Endodermal cell (in vitro differentiated cells): ENCODE measurements around the gene MRPS30. TPM values are rescaled to one million over a fixed set of nuclear protein-coding genes. Genes with fewer than 3 reads are reported as not detected.

Experiments used
- DNase-seq: peaks from one replicate; pipeline ENCODE4 v3.0.0-alpha.2; 2017
- H3K27ac ChIP-seq: 2 replicates; pipeline ENCODE4 v1.5.1; 2013; ENCODE audit warnings: mild to moderate bottlenecking, low read depth, low read length, moderate library complexity
- H3K27me3 ChIP-seq: 2 replicates; pipeline ENCODE4 v1.6.1; 2013; ENCODE audit warnings: mild to moderate bottlenecking, low read length, moderate library complexity; ENCODE audit not compliant: insufficient read depth, control insufficient read depth, poor library complexity, severe bottlenecking
- H3K36me3 ChIP-seq: 2 replicates; pipeline ENCODE4 v1.7.0; 2013; ENCODE audit warnings: mild to moderate bottlenecking, low read length, moderate library complexity; ENCODE audit not compliant: control insufficient read depth, insufficient read depth
- H3K4me1 ChIP-seq: one replicate; pipeline ENCODE4 v1.7.0; 2013; ENCODE audit warnings: low read length; ENCODE audit not compliant: control insufficient read depth, insufficient read depth
- H3K4me3 ChIP-seq: 2 replicates; pipeline ENCODE4 v1.5.1; 2013; ENCODE audit warnings: mild to moderate bottlenecking, low read length, moderate library complexity
- H3K9ac ChIP-seq: 2 replicates; pipeline ENCODE4 v1.6.1; 2013; ENCODE audit warnings: mild to moderate bottlenecking, low read length, moderate library complexity; ENCODE audit not compliant: poor library complexity, severe bottlenecking; ENCODE audit errors: extremely low read depth
- H3K9me3 ChIP-seq: 2 replicates; pipeline ENCODE4 v1.6.1; 2013; ENCODE audit warnings: mild to moderate bottlenecking, low read length, moderate library complexity; ENCODE audit not compliant: control insufficient read depth
- H3K27ac Mint-ChIP-seq: 2 replicates; pipeline ENCODE4 v1.8.0; 2020; ENCODE audit warnings: mixed read lengths
- H3K27me3 Mint-ChIP-seq: 2 replicates; pipeline ENCODE4 v1.8.0; 2021; ENCODE audit warnings: mild to moderate bottlenecking, mixed read lengths; ENCODE audit not compliant: insufficient read depth
- H3K36me3 Mint-ChIP-seq: 2 replicates; pipeline ENCODE4 v1.8.0; 2020; ENCODE audit warnings: low read depth, mixed read lengths
- H3K4me1 Mint-ChIP-seq: 2 replicates; pipeline ENCODE4 v1.8.0; 2020; ENCODE audit warnings: mixed read lengths
- H3K4me3 Mint-ChIP-seq: 2 replicates; pipeline ENCODE4 v1.8.0; 2020; ENCODE audit warnings: mild to moderate bottlenecking, moderate library complexity, mixed read lengths
- H3K9me3 Mint-ChIP-seq: 2 replicates; pipeline ENCODE4 v1.8.0; 2020; ENCODE audit warnings: mild to moderate bottlenecking, mixed read lengths
- CTCF ChIP-seq: fragments of 200-600 bp; sonication (generic); conservative IDR thresholded peaks from 2 replicates; pipeline ENCODE4 v1.5.0; 2021; ENCODE audit warnings: antibody characterized with exemption, mild to moderate bottlenecking
- WGBS, 2 experiments: methylation state at CpG; one replicate each; pipeline versions ENCODE4 v1.1.5 to v1.1.7; 2013; ENCODE audit warnings: missing lambda C conversion rate in 2 of 2, mixed read lengths in 1 of 2; ENCODE audit not compliant: insufficient coverage in 1 of 2, insufficient read length in 1 of 2; 5-methylcytosine and 5-hydroxymethylcytosine counted together
- total RNA-seq, 2 donors: library from RNA; stranded (reverse); fragmentation: NEBNext Ultra II Directional in 1 of 2; extraction: Animal tissue kit (Norgen Biotek cat#: 25700) in 1 of 2; gene quantifications; 2 replicates in 1 of 2; 3 replicates in 1 of 2; pipeline ENCODE4 v1.2.1, GENCODE V29; 2021

MRPS30 gene
- total RNA-seq, 2 donors from 2014 or later: 47.1 to 54.2 TPM

- Mint-ChIP-seq H3K9me3 (peaks cover 26% of the 10 kb centered on the region), H3K4me3 (no peak overlapping the region), H3K36me3 (peaks cover 22% of the 10 kb centered on the region), H3K4me1 (no peaks in the 10 kb centered on the region), H3K27me3 (no peaks in the 10 kb centered on the region), H3K27ac (no peak overlapping the region)
- H3K4me3 ChIP-seq: no peak overlapping the region
- no peak overlapping the region for H3K9ac ChIP-seq
- no peaks in the 10 kb centered on the region for H3K36me3 ChIP-seq
- DNase-seq: no peak
- WGBS, 2 experiments: 80 to 84% methylated on average over 1 of the region's 1 CpG
- no peaks in the 10 kb centered on the region for H3K27me3 ChIP-seq
- no peak for TF ChIP-seq CTCF
- no peak overlapping the region for H3K27ac ChIP-seq
- no peaks in the 10 kb centered on the region for H3K4me1 ChIP-seq
- peaks cover 18% of the 10 kb centered on the region for H3K9me3 ChIP-seq
Measured at GRCh38 chr5:44839018-44839681, 30.4 kb downstream of the MRPS30 start.

- 100% methylated on average over 2 of the region's 2 CpGs; no CpG with 5 or more reads in 1 of the 2 experiments for WGBS, 2 experiments
Measured at GRCh38 chr5:44842496-44843282, 33.9 kb downstream of the MRPS30 start.

GRCh38 chr5:44844744-44845143, 36.0 kb downstream of the MRPS30 start:
- TF ChIP-seq CTCF: no peak
- Mint-ChIP-seq H3K9me3 (peaks cover 6% of the 10 kb centered on the region), H3K27me3 (no peaks in the 10 kb centered on the region), H3K27ac (no peak overlapping the region), H3K36me3 (peaks cover 2% of the 10 kb centered on the region), H3K4me3 (no peak overlapping the region), H3K4me1 (no peaks in the 10 kb centered on the region)
- Histone ChIP-seq H3K27me3 (no peaks in the 10 kb centered on the region), H3K36me3 (no peaks in the 10 kb centered on the region), H3K9me3 (peaks cover 4% of the 10 kb centered on the region), H3K9ac (no peak overlapping the region), H3K4me3 (no peak overlapping the region), H3K4me1 (no peaks in the 10 kb centered on the region), H3K27ac (no peak overlapping the region)
- no peak for DNase-seq
- 89 to 100% methylated on average over 1 of the region's 1 CpG for WGBS, 2 experiments

More at GRCh38 chr5:44842496-44843282, 33.9 kb downstream of the MRPS30 start:
- Histone ChIP-seq H3K4me1 (no peaks in the 10 kb centered on the region), H3K9ac (no peak overlapping the region), H3K36me3 (no peaks in the 10 kb centered on the region), H3K4me3 (no peak overlapping the region), H3K27me3 (no peaks in the 10 kb centered on the region), H3K27ac (no peak overlapping the region), H3K9me3 (peaks cover 18% of the 10 kb centered on the region)
- H3K9me3 Mint-ChIP-seq: peaks cover 26% of the 10 kb centered on the region
- peaks cover 13% of the 10 kb centered on the region for H3K36me3 Mint-ChIP-seq
- no peaks in the 10 kb centered on the region for H3K4me1 Mint-ChIP-seq
- H3K4me3 Mint-ChIP-seq: no peak overlapping the region
- H3K27me3 Mint-ChIP-seq: no peaks in the 10 kb centered on the region
- TF ChIP-seq CTCF: no peak
- H3K27ac Mint-ChIP-seq: no peak overlapping the region
- no peak for DNase-seq
